HepG2 (cell line): ENCODE results near the gene MGA. TPM values are rescaled to one million over a fixed set of nuclear protein-coding genes. Genes with fewer than 3 reads are reported as not detected.
A peak's percentile ranks its signal among the peaks of the same experiment; 100 is the strongest.

Experiments used
- EP300 ChIP-seq, 3 experiments: sonication (generic) in 1 of 3; formaldehyde crosslinking in 1 of 3; IDR thresholded peaks; 2 replicates each; pipeline versions ENCODE4 v1.5.1 to v1.6.1; 2011 to 2020; ENCODE audit warnings: low read depth in 2 of 3, low read length in 2 of 3, borderline replicate concordance in 1 of 3, improper control_type of control experiment in 1 of 3, mild to moderate bottlenecking in 1 of 3, missing genetic modification reagents in 1 of 3, moderate library complexity in 1 of 3
- EZH2 ChIP-seq: conservative IDR thresholded peaks from 2 replicates; pipeline ENCODE4 v1.6.1; 2012; ENCODE audit warnings: mild to moderate bottlenecking, low read depth, low read length, moderate library complexity
- FOSL2 ChIP-seq: sonication (generic); formaldehyde crosslinking; IDR thresholded peaks from 2 replicates; pipeline ENCODE4 v1.4.0; 2020; ENCODE audit warnings: missing genetic modification reagents
- GATAD1 ChIP-seq: IDR thresholded peaks from 2 replicates; pipeline ENCODE4 v1.6.1; 2016; ENCODE audit warnings: missing genetic modification reagents, missing compliant biosample characterization
- IRF2 ChIP-seq: IDR thresholded peaks from 2 replicates; pipeline ENCODE4 v1.6.1; 2018; ENCODE audit warnings: missing genetic modification reagents, missing compliant biosample characterization
- KDM5A ChIP-seq: fragments of 200-600 bp; sonication (generic); IDR thresholded peaks from 2 replicates; pipeline ENCODE4 v1.7.0; 2018; ENCODE audit warnings: antibody characterized with exemption, mild to moderate bottlenecking, low read length, borderline replicate concordance
- LBX2 ChIP-seq: sonication (generic); formaldehyde crosslinking; IDR thresholded peaks from 2 replicates; pipeline ENCODE4 v1.5.0; 2020; ENCODE audit warnings: missing genetic modification reagents, mild to moderate bottlenecking, borderline replicate concordance
- NFATC3 ChIP-seq: sonication (generic); formaldehyde crosslinking; IDR thresholded peaks from 2 replicates; pipeline ENCODE4 v1.5.1; 2020; ENCODE audit warnings: mild to moderate bottlenecking, missing genetic modification reagents
- NFYC ChIP-seq: IDR thresholded peaks from 2 replicates; pipeline ENCODE4 v1.6.1; 2016; ENCODE audit warnings: missing genetic modification reagents, missing compliant biosample characterization
- PHF8 ChIP-seq: sonication (generic); formaldehyde crosslinking; IDR thresholded peaks from 2 replicates; pipeline ENCODE4 v1.5.0; 2020; ENCODE audit warnings: missing genetic modification reagents
- RFX1 ChIP-seq: fragments of 450-650 bp; IDR thresholded peaks from 2 replicates; pipeline ENCODE4 v1.6.1; 2017
- SIX1 ChIP-seq: sonication (generic); formaldehyde crosslinking; IDR thresholded peaks from 2 replicates; pipeline ENCODE4 v1.4.0; 2020; ENCODE audit warnings: missing genetic modification reagents, borderline replicate concordance
- TFDP1 ChIP-seq: IDR thresholded peaks from 2 replicates; pipeline ENCODE4 v1.6.1; 2016; ENCODE audit warnings: missing compliant biosample characterization, missing genetic modification reagents, borderline replicate concordance
- ZBTB20 ChIP-seq: sonication (generic); formaldehyde crosslinking; IDR thresholded peaks from 2 replicates; pipeline ENCODE4 v1.8.1; 2023; ENCODE audit warnings: missing genetic modification reagents, low read depth, mild to moderate bottlenecking, borderline replicate concordance
- ZBTB4 ChIP-seq: sonication (generic); formaldehyde crosslinking; IDR thresholded peaks from 2 replicates; pipeline ENCODE4 v1.4.0; 2020; ENCODE audit warnings: missing genetic modification reagents, mild to moderate bottlenecking, borderline replicate concordance
- ZBTB8A ChIP-seq: sonication (generic); formaldehyde crosslinking; IDR thresholded peaks from 2 replicates; pipeline ENCODE4 v1.4.0; 2020; ENCODE audit warnings: mild to moderate bottlenecking, low read depth, missing genetic modification reagents, borderline replicate concordance
- ZGPAT ChIP-seq: IDR thresholded peaks from 2 replicates; pipeline ENCODE4 v1.6.1; 2016; ENCODE audit warnings: mild to moderate bottlenecking
- ZNF17 ChIP-seq: sonication (generic); formaldehyde crosslinking; IDR thresholded peaks from 2 replicates; pipeline ENCODE4 v1.5.0; 2020; ENCODE audit warnings: mild to moderate bottlenecking, missing genetic modification reagents
- ZNF264 ChIP-seq: sonication (generic); formaldehyde crosslinking; IDR thresholded peaks from 2 replicates; pipeline ENCODE4 v1.4.0; 2020; ENCODE audit warnings: missing genetic modification reagents
- ZNF331 ChIP-seq: sonication (generic); formaldehyde crosslinking; IDR thresholded peaks from 2 replicates; pipeline ENCODE4 v1.4.0; 2020; ENCODE audit warnings: missing genetic modification reagents
- ZNF33B ChIP-seq: sonication (generic); formaldehyde crosslinking; IDR thresholded peaks from 2 replicates; pipeline ENCODE4 v1.5.1; 2020; ENCODE audit warnings: mild to moderate bottlenecking, missing genetic modification reagents
- ZNF558 ChIP-seq: sonication (generic); formaldehyde crosslinking; IDR thresholded peaks from 2 replicates; pipeline ENCODE4 v1.9.0; 2022; ENCODE audit warnings: mild to moderate bottlenecking, missing genetic modification reagents, borderline replicate concordance
- ZNF670 ChIP-seq: sonication (generic); formaldehyde crosslinking; IDR thresholded peaks from 2 replicates; pipeline ENCODE4 v1.8.0; 2022; ENCODE audit warnings: mild to moderate bottlenecking, missing genetic modification reagents, borderline replicate concordance
- ZNF768 ChIP-seq: sonication (generic); formaldehyde crosslinking; IDR thresholded peaks from 2 replicates; pipeline ENCODE4 v1.4.0; 2020; ENCODE audit warnings: missing genetic modification reagents
- ZSCAN20 ChIP-seq: sonication (generic); formaldehyde crosslinking; IDR thresholded peaks from 2 replicates; pipeline ENCODE4 v1.4.0; 2020; ENCODE audit warnings: missing genetic modification reagents, mild to moderate bottlenecking, borderline replicate concordance
- polyA plus RNA-seq, 8 experiments: library from polyadenylated mRNA; depleted of rRNA in 3 of 8; stranded (reverse) in 7 of 8; unstranded in 1 of 8; fragments of >200 nt; fragmentation: Illumina TruSeq in 4 of 8; extraction: Trizol in 4 of 8; gene quantifications; 2 replicates each; pipeline versions ENCODE4 v1.2.1 to v1.2.3, GENCODE V29; 2011 to 2016; ENCODE audit warnings: low read depth in 4 of 8, missing spikeins in 1 of 8, mixed read lengths in 1 of 8; ENCODE audit not compliant: insufficient read depth in 1 of 8
- total RNA-seq, 5 experiments: library from RNA; depleted of rRNA; stranded (reverse); fragments of >200 nt; fragmentation: Illumina TruSeq; extraction: Trizol; gene quantifications; 2 replicates each; pipeline ENCODE4 v1.2.3, GENCODE V29; 2016; ENCODE audit warnings: low read depth in 1 of 5

The MGA gene
- total and polyA plus RNA-seq, 2 of the 13 experiments (the other 11 are each of a cell fraction or from before 2014, with no cell fraction given), result 5.3 to 59.0 TPM

- no peak for TF ChIP-seq RFX1
- no peak for TF ChIP-seq EZH2
- TF ChIP-seq ZNF33B (CRISPR knock-in tag), result no peak
- TF ChIP-seq IRF2 (CRISPR knock-in tag), result no peak
- no peak for TF ChIP-seq ZNF768 (CRISPR knock-in tag)
- no peak for TF ChIP-seq TFDP1 (CRISPR knock-in tag)
- TF ChIP-seq ZSCAN20 (CRISPR knock-in tag), result no peak
- TF ChIP-seq ZBTB8A (CRISPR knock-in tag), result no peak
- peak in 1 of 2 experiments; percentile 13; a peak in 1 of 4 replicates for TF ChIP-seq EP300 (IDR thresholded peaks at IDR 0.05; ENCODE audit: low read depth in 2 of 2, low read length in 2 of 2)
- TF ChIP-seq EP300 (CRISPR knock-in tag; IDR thresholded peaks at IDR 0.05; ENCODE audit: borderline replicate concordance), result no peak
- TF ChIP-seq PHF8 (CRISPR knock-in tag), result no peak
- TF ChIP-seq ZNF264 (CRISPR knock-in tag), result no peak
- no peak for TF ChIP-seq ZGPAT (CRISPR knock-in tag)
- TF ChIP-seq ZBTB20 (CRISPR knock-in tag), result no peak
- no peak for TF ChIP-seq NFATC3 (CRISPR knock-in tag)
- no peak for TF ChIP-seq ZNF670
- no peak for TF ChIP-seq KDM5A
- 0 out of 2 replicates have a peak, but pooled peaks have one; percentile 30 for TF ChIP-seq ZNF331
- TF ChIP-seq GATAD1 (CRISPR knock-in tag), result no peak
- TF ChIP-seq ZNF17 (CRISPR knock-in tag), result no peak
- TF ChIP-seq ZBTB4 (CRISPR knock-in tag), result no peak
- TF ChIP-seq SIX1, result no peak
- TF ChIP-seq FOSL2 (CRISPR knock-in tag), result no peak
- no peak for TF ChIP-seq LBX2 (CRISPR knock-in tag)
- TF ChIP-seq NFYC (CRISPR knock-in tag), result no peak
- TF ChIP-seq ZNF558 (CRISPR knock-in tag), result no peak
These were observed 120.1 kb downstream of the MGA start (continued) for GRCh38 chr15:41780266-41780665.
